ENCODE data around the gene RPP30. TPM values are rescaled to one million over a fixed set of nuclear protein-coding genes. Genes with fewer than 3 reads are reported as not detected.

RPP30 gene
- total RNA-seq: 10 to 100 TPM; 89.4 to 97.4 (median 90.8) TPM

DNA sequence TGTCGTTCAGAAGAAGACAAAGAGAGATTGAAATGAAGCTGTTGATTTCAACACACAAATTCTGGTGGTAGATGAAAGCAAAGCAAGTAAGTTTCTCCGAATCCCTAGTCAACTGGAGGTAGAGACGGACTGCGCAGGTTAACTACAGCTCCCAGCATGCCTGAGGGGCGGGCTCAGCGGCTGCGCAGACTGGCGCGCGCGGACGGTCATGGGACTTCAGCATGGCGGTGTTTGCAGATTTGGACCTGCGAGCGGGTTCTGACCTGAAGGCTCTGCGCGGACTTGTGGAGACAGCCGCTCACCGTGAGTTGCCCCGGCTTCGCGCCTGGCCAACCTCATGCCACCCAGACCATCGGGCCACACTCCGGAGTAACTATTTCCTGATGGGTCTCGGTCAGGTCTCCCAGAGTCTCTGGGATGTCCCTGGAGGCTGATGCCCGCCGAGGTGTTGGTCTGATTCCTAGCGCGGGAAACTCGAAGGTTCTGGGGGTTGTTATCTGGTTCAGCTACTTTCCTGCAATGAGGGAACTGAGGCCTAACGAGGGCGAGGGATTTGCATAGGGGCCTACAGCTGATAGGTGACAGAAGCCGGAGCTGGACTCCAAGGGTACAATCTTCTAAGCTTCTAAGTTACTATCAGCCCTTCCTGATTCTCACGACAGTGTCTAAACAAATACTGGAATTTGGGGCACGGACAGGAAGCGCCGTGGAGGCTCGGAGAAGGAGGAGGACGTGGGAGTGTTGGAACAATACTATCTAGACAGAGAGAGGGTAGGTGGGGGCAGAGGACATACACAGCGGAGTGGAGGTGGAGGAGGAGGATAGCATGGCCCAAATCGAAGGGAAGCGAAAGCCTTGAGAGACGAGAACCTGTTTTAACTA is at the start of gene RPP30:
TSS of gene RPP30 (plus strand) at position 209 of the 882 bp plus-strand sequence. CDS start at position 222, 13 bp downstream.
- peak; percentile 93 to 95 for ATAC-seq
- DNase-seq: peak; percentile 71
- Mint-ChIP-seq H3K9me3 (peaks cover 3% of the 10 kb centered on the region), H3K4me1 (ENCODE audit: low read depth) (peaks cover 30% of the 10 kb centered on the region), H3K27me3 (ENCODE audit: low read depth) (peaks cover 22% of the 10 kb centered on the region), H3K36me3 (ENCODE audit: insufficient read depth) (peaks cover 15% of the 10 kb centered on the region), H3K4me3 (peak within 1 kb of the TSS; percentile 99)

DNA sequence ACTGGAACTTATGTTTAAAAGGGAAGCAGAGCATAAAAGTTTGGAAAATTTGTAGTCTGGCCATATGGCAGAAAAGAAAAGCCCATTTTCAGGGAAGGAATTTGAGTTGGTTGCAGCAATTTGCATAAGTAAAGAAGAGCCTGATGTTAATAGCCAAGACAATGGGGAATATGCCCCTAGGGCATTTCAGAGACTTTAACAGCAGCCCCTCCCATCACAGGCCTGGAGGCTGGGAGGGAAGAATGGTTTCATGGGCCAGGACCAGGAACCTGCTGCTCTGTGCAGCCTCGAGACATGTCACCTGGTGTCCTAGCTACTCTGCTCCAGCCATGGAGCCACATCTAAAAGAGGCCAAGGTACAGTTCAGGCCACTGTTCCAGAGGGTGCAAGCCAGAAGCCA is 49.3 kb upstream of the RPP30 start:
- H3K4me3 Mint-ChIP-seq: no peak overlapping the region

DNA sequence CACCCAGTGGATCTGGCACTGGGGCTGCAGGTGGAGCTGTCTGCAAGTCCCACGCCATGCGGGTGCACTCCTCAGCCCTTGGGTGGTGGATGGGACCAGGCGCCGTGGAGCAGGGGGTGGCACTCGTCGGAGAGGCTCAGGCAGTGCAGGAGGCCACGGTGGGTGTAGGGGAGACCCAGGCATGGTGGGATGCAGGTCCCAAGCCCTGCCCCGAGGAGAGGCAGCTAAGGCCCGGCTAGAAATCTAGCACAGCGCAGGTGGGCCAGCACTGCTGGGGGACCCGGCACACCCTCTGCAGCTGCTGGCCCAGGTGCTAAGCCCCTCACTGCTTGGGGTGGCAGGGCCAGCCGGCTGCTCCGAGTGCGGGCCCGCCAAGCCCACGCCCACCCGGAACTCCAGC is 39.7 kb upstream of the RPP30 start:
- Mint-ChIP-seq H3K9me3 (no peaks in the 10 kb centered on the region), H3K4me3 (no peak overlapping the region), H3K27me3 (ENCODE audit: low read depth) (peaks cover 8% of the 10 kb centered on the region), H3K36me3 (ENCODE audit: insufficient read depth) (no peaks in the 10 kb centered on the region), H3K4me1 (ENCODE audit: low read depth) (no peaks in the 10 kb centered on the region)
- DNase-seq (no peak), ATAC-seq (no peak)

More for the DNA sequence above, 49.3 kb upstream of the RPP30 start:
- H3K9me3 Mint-ChIP-seq: peaks cover 15% of the 10 kb centered on the region
- peaks cover 3% of the 10 kb centered on the region for H3K36me3 Mint-ChIP-seq (ENCODE audit: insufficient read depth)
- no peak for ATAC-seq
- no peaks in the 10 kb centered on the region for H3K4me1 Mint-ChIP-seq (ENCODE audit: low read depth)
- peaks cover 14% of the 10 kb centered on the region for H3K27me3 Mint-ChIP-seq (ENCODE audit: low read depth)
- DNase-seq: no peak

DNA sequence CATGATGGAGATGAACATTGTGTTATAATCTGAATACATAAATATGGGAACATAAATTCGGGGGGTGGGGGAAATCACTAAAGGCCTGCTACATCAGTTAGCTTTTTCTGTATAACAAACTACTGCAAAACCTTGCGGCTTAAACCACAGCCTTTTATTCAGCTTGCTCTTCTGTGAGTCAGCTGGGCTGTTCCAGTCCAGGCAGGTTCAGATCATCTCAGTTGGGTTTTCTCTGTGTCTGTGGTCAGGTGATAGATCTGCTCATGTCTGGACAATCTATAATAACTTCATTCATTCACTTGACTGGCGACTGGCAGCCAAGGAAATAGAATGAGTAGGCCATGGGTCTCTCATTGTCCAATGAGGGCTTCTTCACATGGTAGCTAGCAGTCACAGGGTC is 37.4 kb upstream of the RPP30 start:
- Mint-ChIP-seq H3K27me3 (ENCODE audit: low read depth) (peaks cover 9% of the 10 kb centered on the region), H3K4me1 (ENCODE audit: low read depth) (no peaks in the 10 kb centered on the region), H3K36me3 (ENCODE audit: insufficient read depth) (no peaks in the 10 kb centered on the region), H3K4me3 (no peak overlapping the region), H3K9me3 (no peaks in the 10 kb centered on the region)
- ATAC-seq (no peak), DNase-seq (no peak)

DNA sequence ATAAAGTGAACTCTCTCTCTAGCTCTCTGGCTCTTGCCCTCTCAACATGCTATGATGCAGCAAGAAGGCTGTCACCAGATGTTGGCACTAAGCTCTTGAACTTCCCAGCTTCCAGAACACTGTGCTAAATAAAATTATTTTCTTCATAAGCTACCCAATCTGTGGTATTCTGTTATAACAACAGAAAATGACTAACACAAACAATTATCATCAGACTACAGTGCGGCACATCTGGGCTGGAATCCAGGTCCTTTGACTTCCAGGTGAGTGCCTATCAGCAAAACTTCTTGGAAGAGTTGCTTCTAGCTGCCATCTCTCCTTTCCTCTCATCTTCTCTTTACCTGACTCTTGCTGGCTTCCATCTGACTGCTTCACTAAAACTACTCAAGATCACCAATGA is 34.3 kb upstream of the RPP30 start:
- no peaks in the 10 kb centered on the region for H3K36me3 Mint-ChIP-seq (ENCODE audit: insufficient read depth)
- H3K4me3 Mint-ChIP-seq: no peak overlapping the region
- no peaks in the 10 kb centered on the region for H3K4me1 Mint-ChIP-seq (ENCODE audit: low read depth)
- peaks cover 12% of the 10 kb centered on the region for H3K27me3 Mint-ChIP-seq (ENCODE audit: low read depth)
- no peak for ATAC-seq
- no peaks in the 10 kb centered on the region for H3K9me3 Mint-ChIP-seq
- no peak for DNase-seq

DNA sequence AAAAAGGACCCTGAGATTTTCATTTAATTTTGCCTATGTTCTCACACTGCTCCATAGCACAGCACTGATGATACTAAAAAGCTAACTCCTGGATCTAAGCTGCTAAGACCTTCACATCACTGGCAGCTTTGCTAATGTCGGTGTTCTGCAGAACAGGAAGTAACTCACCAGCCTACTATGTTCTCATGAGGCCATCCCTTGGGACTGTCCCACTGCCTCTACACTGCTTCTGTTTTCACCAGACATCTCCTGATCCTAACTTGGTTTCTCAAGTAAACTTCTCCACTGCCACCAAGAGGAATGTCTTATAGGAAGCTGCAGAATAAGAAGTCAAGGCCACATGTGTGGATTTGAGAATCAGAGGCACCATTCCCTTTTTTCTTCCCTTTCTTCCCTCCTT is 29.0 kb upstream of the RPP30 start:
- no peak for DNase-seq
- no peaks in the 10 kb centered on the region for H3K4me1 Mint-ChIP-seq (ENCODE audit: low read depth)
- H3K36me3 Mint-ChIP-seq (ENCODE audit: insufficient read depth): no peaks in the 10 kb centered on the region
- no peak overlapping the region for H3K4me3 Mint-ChIP-seq
- H3K9me3 Mint-ChIP-seq: no peaks in the 10 kb centered on the region
- no peak for ATAC-seq
- peaks cover 35% of the 10 kb centered on the region for H3K27me3 Mint-ChIP-seq (ENCODE audit: low read depth)

DNA sequence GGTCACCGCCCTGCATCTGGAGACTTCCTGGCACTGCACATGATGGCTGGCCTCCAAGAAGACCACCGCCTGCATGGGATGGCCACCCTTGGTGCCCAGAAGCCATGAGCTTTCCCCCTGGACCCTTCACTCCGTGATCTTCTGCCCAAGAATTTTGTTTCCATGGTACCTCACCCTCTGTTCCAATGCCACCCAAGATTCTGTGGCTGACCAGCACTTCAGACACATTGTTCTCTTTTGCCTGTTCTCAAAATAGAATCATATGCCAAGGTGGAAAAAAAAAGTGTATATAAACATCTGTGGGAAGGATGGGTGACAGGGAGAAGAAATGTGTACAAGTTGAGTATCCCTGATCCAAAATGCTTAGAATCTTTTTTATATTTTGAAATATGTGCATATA is 26.0 kb upstream of the RPP30 start:
- ATAC-seq: no peak
- H3K4me3 Mint-ChIP-seq: no peak overlapping the region
- H3K4me1 Mint-ChIP-seq (ENCODE audit: low read depth): no peaks in the 10 kb centered on the region
- H3K36me3 Mint-ChIP-seq (ENCODE audit: insufficient read depth): peaks cover 3% of the 10 kb centered on the region
- peaks cover 33% of the 10 kb centered on the region for H3K27me3 Mint-ChIP-seq (ENCODE audit: low read depth)
- H3K9me3 Mint-ChIP-seq: peaks cover 6% of the 10 kb centered on the region
- DNase-seq: no peak

DNA sequence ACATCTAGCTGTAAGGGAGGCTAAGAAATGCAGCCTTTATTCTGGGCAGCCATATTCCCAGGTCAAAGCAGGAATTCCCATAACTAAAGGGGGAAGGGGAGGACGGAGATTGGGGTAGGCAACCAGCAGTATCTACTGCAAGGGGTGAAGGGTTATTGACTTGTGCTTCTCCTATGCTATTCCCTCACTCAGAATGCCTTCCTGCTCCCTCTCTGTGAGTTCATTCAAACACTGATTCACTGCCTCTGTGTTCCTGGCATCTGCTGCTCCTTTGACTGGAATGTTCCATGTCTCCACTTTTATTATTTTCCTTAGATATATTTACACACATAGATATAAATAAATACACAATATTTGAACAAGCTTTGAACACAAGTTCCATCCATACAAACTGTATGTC is 25.0 kb upstream of the RPP30 start:
- peaks cover 36% of the 10 kb centered on the region for H3K27me3 Mint-ChIP-seq (ENCODE audit: low read depth)
- peaks cover 6% of the 10 kb centered on the region for H3K36me3 Mint-ChIP-seq (ENCODE audit: insufficient read depth)
- H3K4me1 Mint-ChIP-seq (ENCODE audit: low read depth): no peaks in the 10 kb centered on the region
- DNase-seq: no peak
- peaks cover 12% of the 10 kb centered on the region for H3K9me3 Mint-ChIP-seq
- no peak for ATAC-seq
- no peak overlapping the region for H3K4me3 Mint-ChIP-seq

DNA sequence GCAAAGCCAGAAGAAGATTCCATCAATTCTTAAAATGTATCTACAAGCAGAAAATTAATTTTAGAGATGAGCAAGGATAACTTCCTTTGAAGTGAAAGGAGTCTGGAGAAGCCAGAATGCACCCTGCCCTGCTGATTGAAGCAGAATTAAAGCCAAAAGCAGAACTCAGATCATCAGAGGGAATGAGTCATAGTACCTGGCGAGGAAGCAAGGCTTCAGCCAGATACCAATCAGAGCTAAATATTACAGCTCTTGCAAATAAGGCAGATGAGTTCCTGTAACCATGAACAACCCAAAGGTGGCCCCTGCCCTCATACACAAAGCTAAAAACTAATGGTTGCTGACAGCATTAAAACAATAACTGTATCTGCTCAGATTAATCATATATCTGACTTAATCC is 24.3 kb upstream of the RPP30 start:
- Mint-ChIP-seq H3K4me3 (no peak overlapping the region), H3K36me3 (ENCODE audit: insufficient read depth) (peaks cover 6% of the 10 kb centered on the region), H3K9me3 (peaks cover 13% of the 10 kb centered on the region), H3K27me3 (ENCODE audit: low read depth) (peaks cover 42% of the 10 kb centered on the region), H3K4me1 (ENCODE audit: low read depth) (no peaks in the 10 kb centered on the region)
- DNase-seq (no peak), ATAC-seq (no peak)

DNA sequence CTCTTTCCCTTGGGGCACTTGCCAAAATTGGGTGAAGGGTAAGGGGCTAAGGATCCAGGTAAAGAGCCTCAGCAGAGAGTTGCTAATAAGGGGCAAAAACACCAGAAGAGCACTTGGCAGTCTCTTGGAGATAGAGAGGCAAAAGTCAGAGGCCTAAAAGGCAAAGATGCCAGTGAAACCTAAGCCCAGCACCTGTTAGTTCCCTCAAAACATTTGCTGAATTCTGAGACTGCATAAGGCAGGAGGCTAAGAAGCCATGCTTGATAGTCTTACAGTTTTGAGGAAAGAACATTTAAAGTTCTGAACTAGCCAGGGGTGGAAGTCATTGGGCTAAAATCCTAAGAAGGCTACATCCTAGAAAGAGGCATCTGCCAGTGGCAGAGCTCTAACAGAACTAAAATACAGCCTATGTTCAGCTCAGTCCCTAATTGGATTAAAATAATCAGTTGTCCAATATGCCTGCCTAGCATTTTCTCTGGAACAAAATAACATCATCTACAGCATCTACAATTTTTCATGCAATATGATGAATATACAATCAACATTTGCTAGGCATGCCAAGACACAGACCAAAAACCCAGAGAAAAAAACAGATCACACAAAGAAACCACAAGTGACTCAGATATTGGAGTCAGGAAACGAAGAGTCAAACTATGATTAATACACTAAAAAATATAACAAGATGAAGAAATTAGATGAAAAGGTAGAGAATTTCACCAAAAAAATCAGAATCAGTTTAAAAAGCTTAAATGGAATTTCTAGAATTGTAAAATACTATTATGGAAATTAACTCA is 21.6 kb upstream of the RPP30 start:
- DNase-seq (no peak), ATAC-seq (no peak)
- no peaks in the 10 kb centered on the region for H3K4me1 Mint-ChIP-seq (ENCODE audit: low read depth)

DNA sequence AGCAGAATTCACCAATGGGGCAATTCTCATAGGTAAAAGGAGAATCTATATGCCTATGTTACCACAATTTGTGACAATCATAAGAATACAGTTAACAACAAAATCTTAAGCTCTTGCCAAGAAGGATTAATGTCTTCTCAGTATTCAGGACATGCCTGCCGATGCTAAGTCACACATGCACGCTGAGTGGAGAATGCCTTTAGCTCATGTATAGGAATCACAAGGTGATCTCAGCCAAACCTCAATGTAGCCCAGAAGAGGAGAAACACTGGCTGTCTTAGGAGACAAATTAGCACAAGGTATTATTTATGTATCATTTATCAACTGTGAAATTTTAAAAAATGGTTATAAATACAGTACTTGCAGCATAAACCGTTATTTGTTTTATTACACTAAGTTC is 16.6 kb upstream of the RPP30 start:
- Mint-ChIP-seq H3K36me3 (ENCODE audit: insufficient read depth) (peaks cover 6% of the 10 kb centered on the region), H3K27me3 (ENCODE audit: low read depth) (peaks cover 58% of the 10 kb centered on the region), H3K4me3 (no peak overlapping the region), H3K9me3 (peaks cover 13% of the 10 kb centered on the region), H3K4me1 (ENCODE audit: low read depth) (peaks cover 6% of the 10 kb centered on the region)
- no peak for DNase-seq
- ATAC-seq: no peak

More for the DNA sequence above, 21.6 kb upstream of the RPP30 start:
- no peak overlapping the region for H3K4me3 Mint-ChIP-seq
- peaks cover 48% of the 10 kb centered on the region for H3K27me3 Mint-ChIP-seq (ENCODE audit: low read depth)
- peaks cover 6% of the 10 kb centered on the region for H3K36me3 Mint-ChIP-seq (ENCODE audit: insufficient read depth)
- peaks cover 13% of the 10 kb centered on the region for H3K9me3 Mint-ChIP-seq

DNA sequence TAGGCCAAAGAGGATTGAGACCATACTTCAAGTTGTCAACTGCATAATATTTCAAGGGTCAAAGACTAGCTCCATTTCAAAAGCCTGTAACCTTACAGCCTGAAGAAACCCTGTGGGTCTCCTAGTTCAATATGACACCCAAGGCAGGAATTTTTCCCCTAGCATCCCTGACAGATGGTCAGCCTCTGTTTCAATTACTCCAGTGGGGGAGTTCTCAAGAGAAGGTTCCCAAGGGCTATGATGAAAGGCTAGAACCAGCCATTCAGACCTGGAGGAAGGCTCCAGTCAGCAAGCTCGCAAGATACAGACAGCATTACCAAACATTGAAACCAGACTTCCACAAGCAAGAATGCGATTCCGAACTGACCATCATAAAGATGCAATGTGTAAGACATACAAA is 15.5 kb upstream of the RPP30 start:
- no peak for DNase-seq
- H3K4me3 Mint-ChIP-seq: peak overlapping the region; percentile 37
- peaks cover 57% of the 10 kb centered on the region for H3K27me3 Mint-ChIP-seq (ENCODE audit: low read depth)
- peaks cover 3% of the 10 kb centered on the region for H3K9me3 Mint-ChIP-seq
- ATAC-seq: no peak
- peaks cover 6% of the 10 kb centered on the region for H3K4me1 Mint-ChIP-seq (ENCODE audit: low read depth)
- peaks cover 2% of the 10 kb centered on the region for H3K36me3 Mint-ChIP-seq (ENCODE audit: insufficient read depth)

DNA sequence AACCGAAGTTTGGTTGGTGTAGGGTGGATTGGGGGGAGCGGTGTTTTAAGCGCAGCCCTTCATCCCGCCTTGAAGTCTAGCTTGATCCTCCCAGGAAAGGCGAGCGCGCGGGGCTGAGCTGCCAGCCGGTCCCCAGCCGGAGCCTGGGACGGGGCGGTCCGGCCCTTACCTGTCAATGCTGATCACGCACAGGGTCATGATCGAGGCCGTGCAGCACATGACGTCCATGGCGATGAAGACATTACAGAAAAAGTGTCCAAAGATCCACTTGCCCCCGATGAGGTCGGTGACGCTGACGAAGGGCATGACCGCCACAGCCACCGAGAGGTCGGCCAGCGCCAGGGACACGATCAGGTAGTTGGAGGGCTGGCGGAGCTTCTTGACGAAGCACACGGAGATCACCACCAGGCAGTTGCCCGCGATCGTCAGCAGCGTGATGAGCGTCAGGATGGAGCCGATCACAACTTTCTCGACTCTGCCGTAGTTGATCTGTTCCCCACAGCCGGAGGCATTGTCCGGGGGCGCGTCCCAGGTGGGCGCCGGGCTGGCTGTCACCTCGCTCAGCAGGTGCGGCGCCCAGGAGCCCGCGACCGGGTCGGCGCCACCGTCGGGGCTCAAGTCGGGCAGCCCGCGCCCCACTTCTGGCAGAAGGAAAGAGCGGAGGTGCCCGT is 14.7 kb upstream of the RPP30 start:
- ATAC-seq (peak; percentile 19 to 29), DNase-seq (peak; percentile 8)
- no peaks in the 10 kb centered on the region for H3K36me3 Mint-ChIP-seq (ENCODE audit: insufficient read depth)
- peak overlapping the region; percentile 84 for H3K4me3 Mint-ChIP-seq
- H3K4me1 Mint-ChIP-seq (ENCODE audit: low read depth): peaks cover 6% of the 10 kb centered on the region
- H3K9me3 Mint-ChIP-seq: no peaks in the 10 kb centered on the region
- H3K27me3 Mint-ChIP-seq (ENCODE audit: low read depth): peaks cover 51% of the 10 kb centered on the region

Measured in activated T-cell treated with anti-CD3 and anti-CD28 coated beads, Interleukin-2, amount 50 U/mL, for 4 hours (primary cell).